GM23248 (cell line): ENCODE data around the gene ZBTB4. TPM values are rescaled to one million over a fixed set of nuclear protein-coding genes. Genes with fewer than 3 reads are reported as not detected.

Experiments used
- DNase-seq: peaks from one replicate; pipeline ENCODE4 v3.0.0-alpha.2; 2015
- H2AFZ ChIP-seq: fragments of 200-600 bp; sonication (generic); 2 replicates; pipeline ENCODE4 v1.6.1; 2016; ENCODE audit warnings: antibody characterized with exemption
- H3F3A ChIP-seq: fragments of 200-600 bp; sonication (generic); 2 replicates; pipeline ENCODE4 v1.6.1; 2016; ENCODE audit warnings: mild to moderate bottlenecking, antibody characterized with exemption, mixed run types; ENCODE audit not compliant: insufficient read depth
- H3K27ac ChIP-seq: fragments of 200-600 bp; sonication (generic); 2 replicates; pipeline ENCODE4 v1.5.1; 2016; ENCODE audit warnings: mild to moderate bottlenecking
- H3K27me3 ChIP-seq: fragments of 200-600 bp; sonication (generic); replicated peaks from 2 replicates; pipeline ENCODE4 v1.6.1; 2016; ENCODE audit warnings: mild to moderate bottlenecking; ENCODE audit not compliant: insufficient read depth
- H3K36me3 ChIP-seq: fragments of 200-600 bp; sonication (generic); 2 replicates; pipeline ENCODE4 v1.6.1; 2016; ENCODE audit warnings: low read depth, mild to moderate bottlenecking
- H3K4me1 ChIP-seq: fragments of 200-600 bp; sonication (generic); 2 replicates; pipeline ENCODE4 v1.6.1; 2016; ENCODE audit warnings: mild to moderate bottlenecking; ENCODE audit not compliant: insufficient read depth
- H3K4me2 ChIP-seq: fragments of 200-600 bp; sonication (generic); one replicate; pipeline ENCODE4 v1.6.1; 2016; ENCODE audit warnings: mild to moderate bottlenecking; ENCODE audit not compliant: unreplicated experiment
- H3K4me3 ChIP-seq: fragments of 200-600 bp; sonication (generic); 2 replicates; pipeline ENCODE4 v1.5.1; 2016; ENCODE audit warnings: mild to moderate bottlenecking
- H3K79me2 ChIP-seq: fragments of 200-600 bp; sonication (generic); 2 replicates; pipeline ENCODE4 v1.6.1; 2016; ENCODE audit warnings: mild to moderate bottlenecking; ENCODE audit not compliant: insufficient read depth
- H3K9ac ChIP-seq: fragments of 200-600 bp; sonication (generic); 2 replicates; pipeline ENCODE4 v1.6.1; 2016; ENCODE audit warnings: mild to moderate bottlenecking
- H3K9me2 ChIP-seq: fragments of 200-600 bp; sonication (generic); 2 replicates; pipeline ENCODE4 v1.6.1; 2016; ENCODE audit warnings: mixed run types, mild to moderate bottlenecking, moderate library complexity; ENCODE audit not compliant: insufficient read depth
- H3K9me3 ChIP-seq: fragments of 200-600 bp; sonication (generic); one replicate; pipeline ENCODE4 v1.6.1; 2017; ENCODE audit warnings: low read depth
- H4K20me1 ChIP-seq: fragments of 200-600 bp; sonication (generic); 2 replicates; pipeline ENCODE4 v1.6.0; 2016; ENCODE audit not compliant: insufficient read depth
- EZH2 ChIP-seq: fragments of 200-600 bp; sonication (generic); IDR thresholded peaks from 2 replicates; pipeline ENCODE4 v1.6.1; 2018; ENCODE audit warnings: antibody characterized with exemption, mild to moderate bottlenecking; ENCODE audit not compliant: insufficient read depth, poor library complexity, severe bottlenecking
- EZH2phosphoT487 ChIP-seq: fragments of 200-600 bp; sonication (generic); IDR thresholded peaks from 2 replicates; pipeline ENCODE4 v1.6.1; 2018; ENCODE audit warnings: antibody characterized with exemption, moderate library complexity, mild to moderate bottlenecking, low read depth; ENCODE audit not compliant: insufficient read depth
- WGBS, 2 experiments: methylation state at CpG; one replicate each; pipeline ENCODE4 v1.1.6; 2015 to 2017; ENCODE audit warnings: low lambda C conversion rate in 2 of 2, low coverage in 1 of 2; ENCODE audit errors: missing lambda C conversion rate in 2 of 2; 5-methylcytosine and 5-hydroxymethylcytosine counted together
- in situ Hi-C: fragments of 300-500 bp; cut with MboI; formaldehyde crosslinking; loops from 2 replicates; pipeline ENCODE4 v1.15.0; 2020
- polyA plus RNA-seq: library from polyadenylated mRNA; unstranded; fragments of >200 nt; fragmentation: Nextera tagmentation; extraction: Ambion mirVana; gene quantifications from 2 replicates; pipeline ENCODE4 v1.2.1, GENCODE V29; 2016
- total RNA-seq: library from RNA; depleted of rRNA; stranded (reverse); fragments of >200 nt; shearing (Covaris generic); gene quantifications from 2 replicates; pipeline ENCODE4 v1.2.3, GENCODE V29; 2014

ZBTB4 gene
- total and polyA plus RNA-seq, 2 experiments from 2014 or later, result 17.7 to 32.9 TPM

GRCh38 chr17:7419819-7420610, 59.4 kb downstream of the ZBTB4 start, which contains the start of gene SPEM1:
Gene SPEM1 (plus strand): TSS chr17:7420324. CDS start chr17:7420385, 61 bp downstream.
- H3K27ac ChIP-seq, result no peak within 1 kb of the TSS

GRCh38 chr17:7418472-7419152, 60.8 kb downstream of the ZBTB4 start:
- in situ Hi-C loops, result no loop called here
- no peaks in the 10 kb centered on the region for H3K79me2 ChIP-seq

More at GRCh38 chr17:7419819-7420610, 59.4 kb downstream of the ZBTB4 start, which contains the start of gene SPEM1:
- no peak within 1 kb of the TSS for H3K4me2 ChIP-seq
- no peaks in the 10 kb centered on the region for H4K20me1 ChIP-seq
- H3K79me2 ChIP-seq, result no peaks in the 10 kb centered on the region
- H3K36me3 ChIP-seq, result no peaks in the 10 kb centered on the region
- TF ChIP-seq EZH2phosphoT487 (no peak), EZH2 (no peak)
- no peak for DNase-seq
- H3K4me3 ChIP-seq, result no peak within 1 kb of the TSS
- H3K9me3 ChIP-seq, result no peaks in the 10 kb centered on the region
- no peaks in the 10 kb centered on the region for H3K9me2 ChIP-seq
- no peak within 1 kb of the TSS for H2AFZ ChIP-seq
- no peaks in the 10 kb centered on the region for H3K27me3 ChIP-seq
- 74 to 78% methylated on average over 17 of the region's 17 CpGs for WGBS, 2 experiments
- in situ Hi-C loops, result no loop called here
- H3F3A ChIP-seq, result no peaks in the 10 kb centered on the region
- H3K4me1 ChIP-seq, result no peaks in the 10 kb centered on the region
- H3K9ac ChIP-seq, result no peak within 1 kb of the TSS

GRCh38 chr17:7417056-7417655, 62.3 kb downstream of the ZBTB4 start:
- H3K36me3 ChIP-seq, result no peaks in the 10 kb centered on the region
- H3K4me2 ChIP-seq, result no peak overlapping the region
- H3K4me3 ChIP-seq, result no peak overlapping the region
- H4K20me1 ChIP-seq, result no peaks in the 10 kb centered on the region
- no peaks in the 10 kb centered on the region for H3K9me3 ChIP-seq
- no peak for TF ChIP-seq EZH2
- TF ChIP-seq EZH2phosphoT487, result no peak
- H3K27ac ChIP-seq, result no peak overlapping the region
- H3K9ac ChIP-seq, result no peak overlapping the region
- H3K9me2 ChIP-seq, result no peaks in the 10 kb centered on the region
- H2AFZ ChIP-seq, result no peak overlapping the region
- H3K4me1 ChIP-seq, result peaks cover 16% of the 10 kb centered on the region
- WGBS, 2 experiments, result 96 to 97% methylated on average over 23 to 54 of the region's 54 CpGs
- H3K79me2 ChIP-seq, result no peaks in the 10 kb centered on the region
- in situ Hi-C loops, result no loop called here
- peaks cover 10% of the 10 kb centered on the region for H3F3A ChIP-seq
- no peak for DNase-seq
- no peaks in the 10 kb centered on the region for H3K27me3 ChIP-seq

More at GRCh38 chr17:7418472-7419152, 60.8 kb downstream of the ZBTB4 start:
- Histone ChIP-seq H3K4me3 (no peak overlapping the region), H3K27me3 (no peaks in the 10 kb centered on the region), H3K27ac (no peak overlapping the region), H3K9me2 (no peaks in the 10 kb centered on the region), H3K36me3 (no peaks in the 10 kb centered on the region), H3K4me2 (no peak overlapping the region), H3K9me3 (no peaks in the 10 kb centered on the region), H3K9ac (no peak overlapping the region), H2AFZ (no peak overlapping the region), H4K20me1 (no peaks in the 10 kb centered on the region), H3F3A (no peaks in the 10 kb centered on the region), H3K4me1 (peaks cover 3% of the 10 kb centered on the region)
- no peak for TF ChIP-seq EZH2
- TF ChIP-seq EZH2phosphoT487, result no peak
- DNase-seq, result no peak
- 83 to 84% methylated on average over 15 to 18 of the region's 18 CpGs for WGBS, 2 experiments

GRCh38 chr17:7416323-7416722, 63.1 kb downstream of the ZBTB4 start:
- Histone ChIP-seq H3K36me3 (no peaks in the 10 kb centered on the region), H3K9me2 (no peaks in the 10 kb centered on the region), H3K4me3 (no peak overlapping the region), H3K27me3 (no peaks in the 10 kb centered on the region), H3K27ac (no peak overlapping the region), H3K9me3 (no peaks in the 10 kb centered on the region), H3K79me2 (no peaks in the 10 kb centered on the region), H4K20me1 (no peaks in the 10 kb centered on the region), H3K4me2 (no peak overlapping the region), H3K4me1 (peaks cover 16% of the 10 kb centered on the region), H3K9ac (no peak overlapping the region), H3F3A (peaks cover 12% of the 10 kb centered on the region), H2AFZ (no peak overlapping the region)
- in situ Hi-C loops, result no loop called here
- TF ChIP-seq EZH2 (no peak), EZH2phosphoT487 (no peak)
- no peak for DNase-seq
- WGBS, 2 experiments, result 70 to 73% methylated on average over 6 of the region's 6 CpGs
